Caki2 (cell line): ENCODE measurements around the gene RINL. TPM values are rescaled to one million over a fixed set of nuclear protein-coding genes. Genes with fewer than 3 reads are reported as not detected.
"Not testable (repeated sequence)": the region's sequence is repeated elsewhere in the genome, so short reads cannot be mapped to it uniquely, and the experiment has no call there.

Experiments used
- DNase-seq: peaks from one replicate; pipeline ENCODE4 v3.0.0-alpha.2; 2015; ENCODE audit warnings: low read depth
- in situ Hi-C: cut with HindIII; loops from 2 replicates; pipeline ENCODE4 v1.10.0; 2016; ENCODE audit warnings: low sequenced_read_pairs, low pct_unique_long_range_greater_than_20kb, mixed read lengths
- total RNA-seq: library from RNA; depleted of rRNA; stranded (reverse); fragments of >200 nt; shearing (Covaris generic); gene quantifications from 2 replicates; pipeline ENCODE4 v1.2.3, GENCODE V29; 2014; ENCODE audit warnings: low replicate concordance

The RINL gene
- total RNA-seq, 1 experiment from 2014 or later: 9.9 TPM

DNA sequence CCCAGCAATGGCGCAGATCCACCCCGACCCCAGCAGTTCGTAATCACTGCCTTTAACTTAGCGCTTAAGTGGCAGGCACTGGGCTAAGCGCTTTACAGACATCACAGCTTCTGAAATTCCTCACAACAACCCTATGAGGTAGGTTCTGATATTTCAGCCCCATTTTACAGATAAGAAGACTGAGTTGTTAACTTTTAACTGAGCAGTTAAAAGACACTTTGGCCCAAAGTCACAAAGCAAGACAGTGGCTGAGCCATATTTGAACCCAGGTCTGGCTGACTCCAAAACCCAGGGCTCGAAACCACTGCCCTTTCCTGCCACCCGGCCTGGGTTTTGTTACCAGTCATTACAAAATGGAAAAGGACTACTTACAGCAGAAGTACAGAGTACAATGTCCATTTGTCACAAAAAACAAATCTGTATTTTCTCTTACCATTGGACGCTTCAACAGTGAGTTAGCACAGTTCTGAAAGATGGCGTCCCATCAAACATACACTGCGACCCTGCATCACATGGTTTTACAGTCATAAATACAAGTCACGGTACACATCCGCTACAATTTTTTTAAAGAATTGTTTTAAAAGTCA lies 36.8 kb downstream of the RINL start:
- no peak for DNase-seq
- in situ Hi-C loops: no loop called here

DNA sequence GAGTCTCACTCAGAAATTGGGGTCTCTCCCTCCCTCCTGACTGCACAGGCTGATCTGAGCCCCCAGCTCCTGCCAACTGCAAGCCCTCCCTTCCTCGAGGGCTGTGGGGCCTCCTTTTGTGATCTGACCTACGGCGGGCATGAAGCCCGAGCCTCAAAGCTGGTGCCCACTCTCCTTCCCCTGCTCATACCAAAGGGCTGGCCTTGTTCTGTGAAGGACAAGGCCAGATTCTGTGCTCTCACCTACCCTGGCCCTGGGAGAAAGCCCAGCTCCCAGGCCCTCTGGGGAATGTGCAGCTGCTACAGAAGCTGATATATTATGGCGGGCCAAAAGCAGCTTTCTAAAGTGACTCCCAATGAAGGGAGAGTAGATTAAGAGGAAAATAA lies 37.5 kb downstream of the RINL start:
- no peak for DNase-seq
- in situ Hi-C loops: no loop called here

DNA sequence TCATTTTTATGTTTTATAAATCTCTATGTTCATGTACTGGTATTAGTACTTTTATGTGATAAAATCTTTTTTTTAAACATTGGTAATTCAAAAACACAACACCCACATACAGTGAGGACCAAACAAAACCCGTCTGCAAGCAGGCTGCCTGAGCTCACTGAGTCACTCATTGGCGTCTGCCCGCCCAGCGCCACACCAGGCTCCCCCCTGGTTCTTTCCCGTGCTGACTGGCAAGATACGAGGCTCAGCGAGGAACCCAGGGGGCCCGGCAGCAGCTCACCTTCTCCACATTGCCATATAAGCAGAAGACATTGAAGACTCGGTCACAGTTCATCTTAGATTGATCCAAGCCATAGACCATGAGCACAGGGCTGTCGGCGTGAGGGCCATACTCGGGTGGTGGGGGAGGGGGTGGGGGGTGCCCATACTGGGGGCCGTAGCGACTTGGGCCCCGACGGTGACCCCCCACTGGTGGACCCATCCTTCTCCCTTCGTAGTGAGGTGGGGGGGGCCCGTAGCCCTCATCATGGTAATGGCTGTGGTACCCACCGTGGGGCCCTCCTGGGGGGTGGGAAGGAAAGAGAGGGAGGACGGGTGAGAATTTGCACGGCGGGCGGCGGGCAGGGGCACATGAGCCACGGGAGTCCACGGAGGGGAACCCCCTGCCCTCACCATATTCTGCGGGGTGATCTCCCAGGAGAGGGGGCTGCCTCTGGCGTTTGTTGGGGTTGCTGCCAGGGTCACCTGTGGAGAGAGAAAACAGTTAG lies 38.1 kb downstream of the RINL start:
- DNase-seq: no peak
- in situ Hi-C loops: no loop called here

DNA sequence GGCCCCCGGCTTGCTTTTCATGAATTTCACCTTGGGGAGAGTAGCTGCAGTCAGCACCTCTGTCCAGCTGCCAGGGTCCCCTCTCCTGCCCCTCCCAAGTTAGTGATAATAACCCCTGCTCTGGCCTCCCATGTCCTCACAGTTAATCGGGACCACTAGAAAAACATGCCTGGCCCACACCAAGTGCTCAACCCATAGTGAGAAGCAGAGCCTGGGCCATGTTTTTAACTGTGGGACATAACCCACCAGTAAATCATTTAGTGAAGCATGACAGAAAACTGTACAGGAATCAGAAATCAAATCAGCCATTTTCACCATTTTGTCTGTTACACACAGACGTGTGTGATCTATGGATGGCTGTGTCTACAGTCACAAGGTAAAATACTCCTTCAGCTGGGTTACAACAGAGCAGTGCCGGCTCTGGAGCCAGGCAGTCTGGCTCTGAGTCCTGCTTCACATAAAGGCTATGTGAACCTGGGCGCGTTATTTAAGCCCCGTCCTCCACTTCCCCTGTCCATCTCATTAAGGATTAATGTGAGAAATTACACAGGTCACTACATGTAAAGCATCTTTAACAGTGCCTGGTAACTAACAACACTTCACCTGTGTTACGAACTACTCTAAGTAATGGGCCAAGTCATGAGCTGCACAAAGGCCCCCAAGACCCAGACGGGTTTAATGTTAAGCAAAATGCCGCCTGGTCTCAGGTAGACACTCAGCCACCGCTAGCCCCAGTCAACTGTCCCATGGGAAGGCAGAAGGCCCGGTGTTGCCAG lies 38.9 kb downstream of the RINL start:
- no peak for DNase-seq
- in situ Hi-C loops: no loop called here

DNA sequence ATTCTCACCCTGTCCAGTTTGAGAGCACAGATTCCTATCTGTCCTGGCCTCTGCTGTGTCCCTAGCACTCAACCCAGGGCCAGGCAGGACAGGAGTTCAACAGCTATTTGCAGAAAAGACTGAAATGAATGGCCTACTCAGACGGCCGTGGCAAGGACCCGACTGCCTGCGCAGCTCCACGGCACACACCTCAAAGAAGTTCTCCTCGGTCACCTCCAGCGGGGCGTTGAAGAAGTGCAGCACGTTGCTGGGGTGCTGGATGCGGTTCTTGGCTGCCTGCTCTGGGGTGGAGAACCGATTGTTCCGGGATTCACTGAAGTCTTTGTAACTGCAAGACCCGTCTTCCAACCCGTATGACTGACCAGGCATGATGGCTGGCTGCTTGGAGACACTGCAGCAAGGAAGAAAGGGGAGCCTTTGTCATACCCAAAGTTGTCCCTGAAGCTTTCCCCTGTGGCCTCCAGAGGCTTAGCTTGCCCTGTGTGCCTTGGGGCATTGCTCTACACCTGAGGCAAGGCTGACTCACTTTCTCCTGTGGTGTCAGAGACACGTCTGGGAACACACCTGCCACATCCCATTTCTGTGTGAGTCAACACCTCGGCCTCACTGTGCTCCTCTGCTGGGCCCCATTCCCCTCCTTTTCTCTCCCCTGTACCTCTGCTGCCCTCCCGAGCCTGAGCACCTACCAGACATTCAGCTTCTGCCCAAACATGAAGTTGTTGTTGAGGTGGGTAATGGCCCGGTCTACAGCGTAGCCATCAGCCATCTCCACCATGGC lies 39.7 kb downstream of the RINL start:
- DNase-seq: peak; percentile 72
- in situ Hi-C loops: no loop called here

DNA sequence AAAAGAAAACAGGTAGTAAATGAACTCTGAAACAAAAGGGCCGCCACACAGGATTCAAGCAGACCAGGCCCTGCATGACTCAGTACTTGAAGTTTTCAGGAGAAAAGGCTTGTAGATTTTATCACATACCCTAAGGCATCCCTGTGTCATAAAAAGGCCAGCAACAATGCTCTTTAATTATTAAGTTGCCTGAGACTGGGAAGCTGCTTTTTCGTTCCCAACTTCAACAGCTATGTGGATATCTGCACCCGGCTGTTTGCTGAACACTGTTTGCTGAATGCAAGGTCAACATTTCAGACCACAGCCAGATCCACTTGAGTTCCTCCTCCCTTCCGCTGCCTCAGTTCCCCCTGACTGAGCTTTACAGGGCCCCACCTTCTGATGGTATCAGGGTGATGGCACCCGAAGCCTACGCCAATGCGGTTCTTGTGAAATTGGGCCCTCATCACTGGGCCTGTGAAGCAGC lies 40.4 kb downstream of the RINL start:
- in situ Hi-C loops: no loop called here
- peak; percentile 85 for DNase-seq

DNA sequence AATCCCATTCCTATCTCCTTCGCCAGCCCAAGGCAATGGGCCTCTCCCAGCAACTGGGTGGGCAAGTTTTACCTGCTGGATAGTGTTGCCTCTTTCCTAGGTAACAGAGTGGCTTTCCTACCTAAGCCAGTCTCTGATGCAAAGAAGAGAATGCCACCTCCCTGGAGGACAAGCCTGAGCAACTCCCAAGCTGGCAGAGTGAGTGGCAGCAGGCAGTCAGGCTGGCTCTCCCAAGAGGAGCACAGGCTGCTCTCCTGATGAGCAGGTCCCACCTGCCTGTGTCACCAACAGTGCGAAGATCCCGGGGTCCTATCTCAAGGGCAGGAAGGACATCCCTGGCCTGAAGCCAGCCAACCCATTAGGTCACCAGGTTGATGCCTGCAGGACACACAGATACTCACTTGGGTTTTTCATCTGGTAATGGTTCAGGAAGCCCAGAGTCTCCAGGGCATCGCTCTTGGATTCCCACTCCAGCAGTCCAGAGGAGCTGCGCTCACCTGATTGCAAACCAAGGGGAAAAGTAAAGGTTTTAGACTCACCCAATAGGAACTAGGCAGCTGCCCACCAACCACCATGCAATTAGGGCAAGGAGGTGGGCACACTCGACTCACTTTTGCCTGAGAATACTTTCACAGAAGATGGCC lies 41.0 kb downstream of the RINL start:
- no peak for DNase-seq
- in situ Hi-C loops: no loop called here

DNA sequence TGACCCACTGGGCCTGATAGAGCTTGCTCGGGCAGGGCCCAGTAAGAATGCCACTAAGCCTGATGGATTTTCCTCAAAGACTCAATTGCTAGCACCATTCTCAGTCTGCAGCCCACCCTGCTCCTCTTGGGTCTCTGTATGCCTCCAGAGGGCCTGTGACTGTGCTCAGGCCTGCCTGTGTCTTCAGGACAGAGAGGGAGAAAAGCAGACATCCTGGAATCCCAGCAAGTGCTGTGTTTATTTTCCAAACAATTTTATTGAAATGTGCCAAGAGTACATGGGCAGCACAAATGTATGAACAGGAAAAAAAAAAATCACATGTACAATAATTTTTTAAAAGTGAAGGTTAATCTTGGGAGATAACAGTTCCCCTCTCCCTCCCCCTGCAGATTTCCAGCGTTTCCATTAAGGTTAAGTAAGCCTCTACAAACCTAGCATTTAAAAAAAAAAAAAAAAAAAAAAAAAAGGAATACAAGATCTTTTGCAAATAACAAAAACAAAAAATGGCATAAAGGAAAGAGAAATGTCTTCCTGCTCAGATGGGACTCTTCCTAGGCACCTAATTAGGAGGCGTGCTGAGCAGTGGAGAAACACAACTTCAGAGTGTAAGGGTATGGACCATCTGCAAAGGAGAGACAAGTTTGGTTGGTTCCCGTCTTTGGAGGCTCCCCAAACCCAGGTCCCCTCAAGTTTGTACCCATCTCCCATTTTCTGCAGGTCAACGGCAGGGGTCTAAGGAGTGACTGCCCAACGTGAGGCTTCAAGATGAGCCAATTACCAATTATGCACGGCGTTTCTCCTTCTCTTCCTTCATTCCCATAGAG lies 41.7 kb downstream of the RINL start:
- in situ Hi-C loops: no loop called here
- no peak for DNase-seq

DNA sequence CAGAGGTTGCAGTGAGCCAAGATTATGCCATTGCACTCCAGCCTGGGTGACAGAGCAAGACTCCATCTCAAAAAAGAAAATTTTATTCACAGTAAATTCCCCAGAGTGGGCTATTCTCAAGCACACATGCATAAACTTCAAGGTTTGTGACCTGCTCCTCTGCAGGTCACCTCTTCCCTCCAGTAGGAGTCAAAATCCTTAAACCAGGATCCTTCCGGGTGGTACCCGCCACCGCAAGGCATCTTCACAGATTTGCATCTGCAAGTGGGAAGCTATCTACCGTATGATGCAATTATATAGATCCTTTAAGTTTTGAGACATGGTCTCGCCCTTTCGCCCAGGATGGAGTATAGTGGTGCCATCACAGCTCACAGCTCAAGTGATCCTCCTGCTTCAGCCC lies 43.5 kb downstream of the RINL start:
- no peak for DNase-seq
- in situ Hi-C loops: no loop called here

DNA sequence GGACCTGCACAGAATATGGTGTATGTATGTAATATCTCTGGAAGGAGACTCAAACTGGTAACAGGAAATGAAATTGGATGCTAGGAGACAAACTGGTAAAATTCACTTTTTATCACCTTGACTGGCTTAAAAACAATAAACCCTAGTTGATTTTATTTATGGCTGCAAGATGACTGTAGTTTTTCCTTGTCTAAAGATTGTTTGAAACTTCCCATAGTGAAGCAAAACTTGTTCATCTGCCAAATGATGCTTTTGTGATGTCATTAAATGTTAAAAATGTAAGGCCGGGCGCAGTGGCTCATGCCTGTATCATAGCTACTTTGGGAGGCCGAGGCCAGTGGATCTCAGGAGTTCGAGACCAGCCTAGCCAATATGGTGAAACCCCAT lies 44.0 kb downstream of the RINL start:
- DNase-seq: no peak
- in situ Hi-C loops: no loop called here

DNA sequence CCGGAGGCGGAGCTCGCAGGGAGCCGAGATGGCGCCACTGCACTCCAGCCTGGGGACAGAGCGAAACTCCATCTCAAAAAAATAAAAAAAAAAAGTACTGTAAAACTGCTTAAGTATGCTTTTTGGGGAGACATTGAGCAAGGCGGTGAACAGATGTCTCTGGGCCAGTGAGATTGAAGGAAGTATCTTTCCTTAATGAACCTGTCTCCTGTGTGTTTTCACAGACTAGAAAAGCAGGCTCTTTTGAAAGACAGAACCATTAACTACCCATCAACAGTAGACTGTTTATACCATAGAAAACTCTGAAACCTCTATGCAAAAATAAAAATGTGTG lies 45.0 kb downstream of the RINL start:
- in situ Hi-C loops: no loop called here
- no peak for DNase-seq

DNA sequence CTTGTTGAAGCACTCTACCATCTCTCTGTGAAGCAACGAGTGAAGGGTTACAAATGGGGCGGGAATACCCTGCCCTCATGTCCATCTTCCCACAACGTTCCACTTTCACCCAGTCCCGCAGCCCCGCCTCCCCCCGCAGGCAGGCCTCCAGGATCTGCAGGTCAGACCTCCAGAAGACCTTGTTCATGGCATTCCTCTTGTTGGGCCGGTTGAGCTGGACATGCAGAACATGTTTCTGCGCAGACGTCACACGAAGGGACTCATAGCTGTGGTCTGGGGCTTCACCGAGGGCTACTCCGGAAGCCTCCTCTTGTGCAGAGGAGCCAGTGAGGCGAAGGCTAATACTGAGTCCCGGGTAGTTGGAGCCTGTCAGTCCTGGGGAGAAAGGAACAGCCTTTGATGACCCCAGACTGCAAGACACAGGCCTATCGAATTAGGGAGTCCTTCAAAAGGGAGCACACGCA lies 46.9 kb downstream of the RINL start:
- peak; percentile 95 for DNase-seq
- in situ Hi-C loops: no loop called here

DNA sequence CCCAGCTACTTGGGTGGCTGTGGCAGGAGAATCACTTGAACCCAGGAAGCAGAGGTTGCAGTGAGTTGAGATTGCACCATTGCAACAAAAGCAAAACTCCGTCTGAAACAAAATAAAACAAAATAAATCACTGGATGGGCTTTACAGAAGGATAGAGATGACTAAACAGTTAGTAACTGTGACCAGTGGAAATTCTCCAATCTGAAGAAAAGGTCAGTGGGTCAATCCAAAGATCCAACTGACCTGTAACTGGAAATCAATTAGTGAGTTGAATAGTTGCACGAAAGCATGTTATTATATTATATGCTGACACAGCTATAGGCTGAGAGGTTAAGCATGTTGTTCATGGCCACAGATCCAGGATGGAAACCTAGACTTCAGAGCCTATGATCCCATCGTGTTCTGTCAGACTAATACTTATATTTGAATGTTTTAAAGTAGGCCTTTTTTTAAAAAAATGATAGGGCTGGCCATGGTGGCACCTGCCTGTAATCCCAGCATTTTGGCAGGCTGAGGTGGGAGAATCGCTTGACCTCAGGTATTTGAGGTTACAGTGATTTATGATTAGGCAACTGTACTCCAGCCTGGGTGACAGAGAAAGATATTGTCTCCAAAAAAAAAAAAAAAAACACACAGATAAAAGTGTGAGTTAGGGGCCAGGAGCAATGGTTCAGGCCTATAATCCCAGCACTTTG lies 47.9 kb downstream of the RINL start:
- in situ Hi-C loops: no loop called here

DNA sequence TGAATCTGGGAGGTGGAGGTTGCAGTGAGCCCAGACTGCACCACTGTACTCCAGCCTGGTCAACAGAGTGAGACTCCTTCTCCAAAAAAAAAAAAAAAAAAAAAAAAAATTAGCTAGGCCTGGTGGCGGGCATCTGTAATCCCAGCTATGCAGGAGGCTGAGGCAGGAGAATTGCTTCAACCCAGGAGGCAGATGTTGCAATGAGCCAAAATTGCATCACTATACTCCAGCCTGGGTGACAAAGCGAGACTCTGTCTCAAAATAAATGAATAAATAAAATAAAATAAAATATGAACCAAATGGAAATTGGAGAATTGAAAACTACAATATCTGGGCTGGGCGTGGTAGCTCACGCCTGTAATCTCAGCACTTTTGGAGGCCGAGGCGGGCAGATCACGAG lies 48.9 kb downstream of the RINL start:
- in situ Hi-C loops, DNase-seq: not testable (repeated sequence)

More for the DNA sequence above, 47.9 kb downstream of the RINL start:
- DNase-seq: peak; percentile 79

DNA sequence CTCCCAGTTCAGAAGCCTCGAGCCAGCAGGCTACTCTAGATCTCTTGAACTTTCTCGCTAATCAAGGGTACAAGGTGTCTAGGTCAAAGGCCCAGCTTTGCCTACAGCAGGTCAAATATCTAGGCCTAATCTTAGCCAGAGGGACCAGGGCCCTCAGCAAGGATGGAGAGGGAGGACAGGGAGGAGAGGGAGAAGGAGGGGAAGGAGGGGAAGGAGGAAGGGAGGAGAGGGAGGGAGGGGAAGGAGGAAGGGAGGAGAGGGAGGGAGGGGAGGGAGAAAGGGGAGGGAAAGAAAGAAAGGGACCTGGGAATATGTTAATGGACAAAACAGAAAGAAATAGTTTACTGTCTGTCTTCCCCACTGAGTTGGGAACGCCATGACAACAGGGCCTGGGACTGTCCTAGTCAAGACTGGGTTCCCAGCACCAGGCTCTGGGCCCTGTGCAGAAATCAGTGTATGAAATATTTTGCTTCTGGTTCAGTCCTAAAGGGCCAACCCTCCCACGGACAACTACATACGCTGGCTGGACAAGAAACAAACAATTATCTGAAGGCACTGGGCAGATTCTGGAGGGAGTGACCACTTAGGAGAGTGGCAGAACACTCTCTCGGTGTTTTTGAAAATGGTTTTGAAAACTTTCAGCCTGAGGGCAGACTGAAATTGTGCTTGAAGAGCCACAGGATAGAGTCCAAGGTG lies 51.1 kb downstream of the RINL start:
- DNase-seq: no peak
- in situ Hi-C loops: no loop called here

DNA sequence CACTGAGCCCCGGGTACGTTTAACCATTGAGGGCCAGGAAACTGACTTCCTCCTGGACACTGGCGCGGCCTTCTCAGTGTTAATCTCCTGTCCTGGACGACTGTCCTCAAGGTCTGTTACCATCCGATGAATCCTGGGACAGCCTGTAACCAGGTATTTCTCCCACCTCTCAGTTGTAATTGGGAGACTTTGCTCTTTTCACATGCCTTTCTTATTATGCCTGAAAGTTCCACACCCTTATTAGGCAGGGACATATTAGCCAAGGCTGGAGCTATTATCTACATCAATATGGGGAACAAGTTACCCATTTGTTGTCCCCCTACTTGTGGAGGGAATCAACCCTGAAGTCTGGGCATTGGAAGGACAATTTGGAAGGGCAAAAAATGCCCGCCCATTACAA lies 52.1 kb downstream of the RINL start:
- in situ Hi-C loops, DNase-seq: not testable (repeated sequence)
